ENCODE results near the gene ABHD11. TPM values are rescaled to one million over a fixed set of nuclear protein-coding genes. Genes with fewer than 3 reads are reported as not detected.

The ABHD11 gene
- total and polyA plus RNA-seq, 9 of the 15 experiments (the other 6 are each of a cell fraction or from before 2014, with no cell fraction given): 7.7 to 44.2 (median 18.9) TPM

DNA sequence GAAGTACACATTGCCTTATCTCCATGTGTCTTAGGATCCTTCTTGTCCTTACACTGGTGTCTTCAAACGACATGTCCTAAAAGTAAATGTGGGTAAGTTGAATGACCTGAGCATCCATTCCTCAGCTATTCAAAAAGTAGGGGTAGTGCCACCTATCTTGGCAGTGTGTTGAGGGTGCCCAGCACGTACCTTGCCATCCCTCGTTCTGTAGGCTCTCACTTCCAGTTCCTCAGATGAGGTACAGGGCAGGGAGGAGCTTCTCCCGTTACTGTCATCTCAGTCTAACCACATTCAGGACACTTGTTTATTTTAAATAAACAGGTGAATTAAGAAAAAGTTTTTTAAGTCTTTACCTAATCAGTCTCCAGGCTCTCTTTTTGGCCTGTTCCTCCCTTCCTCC lies 42.2 kb downstream of the ABHD11 start:
- Histone ChIP-seq H3K79me2 (ENCODE audit: control insufficient read depth, insufficient read depth, low read length) (no peaks in the 10 kb centered on the region), H3K9me3 (replicated peaks; ENCODE audit: control insufficient read depth, insufficient read depth, low read depth, low read length) (no peaks in the 10 kb centered on the region), H3K4me3 (no peak overlapping the region), H3K4me1 (replicated peaks in 1 of 2; ENCODE audit: control insufficient read depth in 2 of 2, insufficient read depth in 2 of 2, low read length in 2 of 2) (peaks cover 0 to 19% of the 10 kb centered on the region in 2 experiments; a peak in 1 of 5 replicates), H2AFZ (ENCODE audit: low read depth, low read length) (no peak overlapping the region), H3K27ac (ENCODE audit: extremely low read depth, low read depth, low read length) (no peak overlapping the region), H3K9ac (ENCODE audit: insufficient read depth in 1 of 2, low read depth in 2 of 2, low read length in 2 of 2) (no peak overlapping the region), H4K20me1 (replicated peaks; ENCODE audit: control insufficient read depth, insufficient read depth, low read length) (peaks cover 13% of the 10 kb centered on the region; the same call in 1 of the 2 replicates), H3K4me2 (ENCODE audit: insufficient read depth, low read length) (no peak overlapping the region), H3K27me3 (ENCODE audit: control insufficient read depth in 2 of 2, insufficient read depth in 2 of 2, low read length in 2 of 2) (no peaks in the 10 kb centered on the region; a peak in 1 of 5 replicates), H3K9me1 (ENCODE audit: control insufficient read depth, insufficient read depth, low read length) (no peaks in the 10 kb centered on the region), H3K36me3 (ENCODE audit: control insufficient read depth, insufficient read depth, low read length) (peaks cover 90% of the 10 kb centered on the region)
- no peak for FAIRE-seq
- CTCF ChIA-PET (ENCODE audit: low intra/inter-chr PET ratio): interaction anchor here (0.7 kb wide), 1 partner anchor 159 kb away, joined by 3 read pairs; no protein-coding TSS in a partner anchor
- BruUV-seq (replicated peaks): no TSS peak
- TF ChIP-seq TAF7 (tag; IDR thresholded peaks at IDR 0.05) (no peak), ESRRB (CRISPR knock-in tag; IDR thresholded peaks at IDR 0.05; ENCODE audit: borderline replicate concordance) (no peak), ATF1 (CRISPR knock-in tag; IDR thresholded peaks at IDR 0.05) (no peak), ATF1 (tag; IDR thresholded peaks at IDR 0.05) (no peak), NFE2 (IDR thresholded peaks at IDR 0.05; ENCODE audit: low read depth) (no peak), ZNF197 (CRISPR knock-in tag; IDR thresholded peaks at IDR 0.05; ENCODE audit: low read depth) (no peak)
- intact Hi-C loops (cut with micrococcal nuclease) (no loop called here), in situ Hi-C loops (cut with MboI) (no loop called here)
- 84% methylated on average over 4 of the region's 4 CpGs for WGBS (ENCODE audit: insufficient coverage, low coverage, missing lambda C conversion rate)
- no peak for DNase-seq (ENCODE audit: extremely low read depth in 1 of 4, low spot score in 3 of 4)
- ATAC-seq: no peak
- POLR2A ChIA-PET: interaction anchor here (0.6 to 2.2 kb wide), 8 partner anchors 9 to 163 kb away, joined by 3 to 12 read pairs (median 4); no protein-coding TSS in a partner anchor

GRCh38 chr7:73690646-73691045 lies 48.0 kb downstream of the ABHD11 start:
- in situ Hi-C loops (cut with MboI): no loop called here
- BruUV-seq (replicated peaks): no TSS peak
- ATAC-seq (no peak), FAIRE-seq (no peak), DNase-seq (ENCODE audit: extremely low read depth in 1 of 4, low spot score in 3 of 4) (no peak)
- 0 out of 2 replicates have a peak, but pooled peaks cover 8% of the 10 kb centered on the region for H4K20me1 ChIP-seq (replicated peaks; ENCODE audit: control insufficient read depth, insufficient read depth, low read length)
- no peaks in the 10 kb centered on the region for H3K9me3 ChIP-seq (replicated peaks; ENCODE audit: control insufficient read depth, insufficient read depth, low read depth, low read length)
- H3K79me2 ChIP-seq (ENCODE audit: control insufficient read depth, insufficient read depth, low read length): peaks cover 23% of the 10 kb centered on the region
- no peak overlapping the region for H3K9ac ChIP-seq (ENCODE audit: insufficient read depth in 1 of 2, low read depth in 2 of 2, low read length in 2 of 2)
- no peak overlapping the region for H3K27ac ChIP-seq (ENCODE audit: extremely low read depth, low read depth, low read length)
- no peak overlapping the region for H3K4me2 ChIP-seq (ENCODE audit: insufficient read depth, low read length)
- intact Hi-C loops (cut with micrococcal nuclease): no loop called here
- no peak overlapping the region for H3K4me3 ChIP-seq
- H3K27me3 ChIP-seq (ENCODE audit: control insufficient read depth in 2 of 2, insufficient read depth in 2 of 2, low read length in 2 of 2): no peaks in the 10 kb centered on the region; a peak in 1 of 5 replicates
- H2AFZ ChIP-seq (ENCODE audit: low read depth, low read length): no peak overlapping the region
- H3K36me3 ChIP-seq (ENCODE audit: control insufficient read depth, insufficient read depth, low read length): peaks cover 97% of the 10 kb centered on the region
- no peaks in the 10 kb centered on the region for H3K9me1 ChIP-seq (ENCODE audit: control insufficient read depth, insufficient read depth, low read length)
- TF ChIP-seq ZNF121 (CRISPR knock-in tag; conservative IDR thresholded peaks at IDR 0.05) (peak; percentile 67), ZNF75A (CRISPR knock-in tag; IDR thresholded peaks at IDR 0.05) (no peak)
- WGBS (ENCODE audit: insufficient coverage, low coverage, missing lambda C conversion rate): 81% methylated on average over 7 of the region's 7 CpGs
- ChIA-PET POLR2A (interaction anchor here (0.8 to 1.6 kb wide), 4 partner anchors 10 to 66 kb away, joined by 3 to 10 read pairs (median 6); partner anchors contain the start of gene MLXIPL), CTCF (ENCODE audit: low intra/inter-chr PET ratio) (no interaction called here)
- peaks cover 0 to 3% of the 10 kb centered on the region in 2 experiments; a peak in 1 of 5 replicates for H3K4me1 ChIP-seq (replicated peaks in 1 of 2; ENCODE audit: control insufficient read depth in 2 of 2, insufficient read depth in 2 of 2, low read length in 2 of 2)

All from K562 (cell line).